B cell (primary cell): Measurements from ENCODE around the gene ADAMTSL2. TPM values are rescaled to one million over a fixed set of nuclear protein-coding genes. Genes with fewer than 3 reads are reported as not detected.

ENCODE experiments used
- ATAC-seq: fragments of 200-7000 bp; cut with Tn5 transposase; one replicate; pipeline ENCODE4 v1.10.0; 2021; ENCODE audit warnings: low read depth, mild to moderate bottlenecking, moderate number of reproducible peaks, moderate library complexity
- CTCF ChIA-PET: fragments of 350-600 bp; sonication (Branson Sonifier 250); formaldehyde crosslinking; loops from one replicate; lab custom pipeline; 2021; ENCODE audit warnings: antibody characterized with exemption, inconsistent platforms; lab: Charles Lee
- POLR2A ChIA-PET: fragments of 350-600 bp; sonication (Branson Sonifier 250); formaldehyde crosslinking; loops from one replicate; lab custom pipeline; 2021; ENCODE audit warnings: antibody characterized with exemption; lab: Charles Lee
- DNase-seq: peaks from one replicate; pipeline ENCODE4 v3.0.0; 2013
- H2AFZ ChIP-seq: 2 replicates; pipeline ENCODE4 v1.6.1; 2012; ENCODE audit warnings: mild to moderate bottlenecking, low read depth, low read length; ENCODE audit not compliant: insufficient read depth, poor library complexity, severe bottlenecking
- H3K27ac ChIP-seq, 2 donors: 1 replicate in 1 of 2; 2 replicates in 1 of 2; pipeline ENCODE4 v1.5.1; 2012 to 2013; ENCODE audit warnings: low read length in 2 of 2, mild to moderate bottlenecking in 2 of 2, moderate library complexity in 1 of 2
- H3K27me3 ChIP-seq, 4 experiments: fragments of 200-600 bp in 1 of 4; sonication (generic) in 1 of 4; replicated peaks in 1 of 4; 1 replicate in 2 of 4; 2 replicates in 2 of 4; pipeline versions ENCODE4 v1.6.1 to v1.7.0; 2013 to 2016; ENCODE audit warnings: low read length in 3 of 4, mild to moderate bottlenecking in 2 of 4, mixed read lengths in 1 of 4, moderate library complexity in 1 of 4; ENCODE audit not compliant: insufficient read depth in 4 of 4, control insufficient read depth in 3 of 4; ENCODE audit errors: control extremely low read depth in 1 of 4
- H3K36me3 ChIP-seq, 2 experiments: replicated peaks in 1 of 2; 1 replicate in 1 of 2; 2 replicates in 1 of 2; pipeline versions ENCODE4 v1.6.1 to v1.7.1; 2013; ENCODE audit warnings: low read length in 1 of 2; ENCODE audit not compliant: insufficient read depth in 2 of 2, control insufficient read depth in 1 of 2; ENCODE audit errors: control extremely low read depth in 1 of 2, extremely low read depth in 1 of 2
- H3K4me1 ChIP-seq, 2 donors: fragments of 200-600 bp in 1 of 2; sonication (generic) in 1 of 2; 1 replicate in 1 of 2; 2 replicates in 1 of 2; pipeline versions ENCODE4 v1.5.1 to v1.6.1; 2013 to 2017; ENCODE audit warnings: low read length in 2 of 2; ENCODE audit not compliant: control insufficient read depth in 2 of 2, insufficient read depth in 2 of 2
- H3K4me2 ChIP-seq: replicated peaks from 2 replicates; pipeline ENCODE3; 2012; ENCODE audit warnings: mild to moderate bottlenecking, low read depth, low read length; ENCODE audit not compliant: poor library complexity, severe bottlenecking
- H3K4me3 ChIP-seq, 5 experiments: fragments of 200-600 bp in 1 of 5; sonication (generic) in 1 of 5; 1 replicate in 3 of 5; 2 replicates in 2 of 5; pipeline versions ENCODE4 v1.5.1 to v1.7.0; 2011 to 2016; ENCODE audit warnings: low read length in 4 of 5, mild to moderate bottlenecking in 4 of 5, low read depth in 2 of 5, control low read depth in 1 of 5, moderate library complexity in 1 of 5; ENCODE audit not compliant: insufficient read depth in 1 of 5; ENCODE audit errors: control extremely low read depth in 1 of 5, extremely low read depth in 1 of 5
- H3K79me2 ChIP-seq: fragments of 200-600 bp; sonication (generic); one replicate; pipeline ENCODE4 v1.6.0; 2016; ENCODE audit warnings: low read length; ENCODE audit not compliant: control insufficient read depth, insufficient read depth
- H3K9ac ChIP-seq: fragments of 200-600 bp; sonication (generic); 2 replicates; pipeline ENCODE4 v1.6.1; 2017; ENCODE audit warnings: mild to moderate bottlenecking, low read length, moderate library complexity
- H3K9me3 ChIP-seq, 3 donors: one replicate each; pipeline versions ENCODE4 v1.6.1 to v1.7.1; 2013; ENCODE audit warnings: low read length in 2 of 3; ENCODE audit not compliant: control insufficient read depth in 2 of 3, insufficient read depth in 1 of 3; ENCODE audit errors: control extremely low read depth in 1 of 3
- H4K20me1 ChIP-seq: 2 replicates; pipeline ENCODE4 v1.6.0; 2012; ENCODE audit warnings: mild to moderate bottlenecking, low read length; ENCODE audit not compliant: insufficient read depth, control insufficient read depth, poor library complexity, severe bottlenecking
- H3K27ac Mint-ChIP-seq: one replicate; pipeline ENCODE4 v1.8.0; 2021; ENCODE audit warnings: mixed read lengths
- H3K27me3 Mint-ChIP-seq: one replicate; pipeline ENCODE4 v1.8.0; 2021; ENCODE audit warnings: mixed read lengths
- H3K4me1 Mint-ChIP-seq: one replicate; pipeline ENCODE4 v1.8.0; 2021; ENCODE audit warnings: mixed read lengths
- H3K4me3 Mint-ChIP-seq: one replicate; pipeline ENCODE4 v1.8.0; 2021; ENCODE audit warnings: mixed read lengths
- H3K9me3 Mint-ChIP-seq: one replicate; pipeline ENCODE4 v1.8.0; 2022; ENCODE audit warnings: mixed read lengths; ENCODE audit not compliant: insufficient read depth
- EZH2 ChIP-seq: IDR thresholded peaks from 2 replicates; pipeline ENCODE4 v1.6.1; 2012; ENCODE audit warnings: borderline replicate concordance, low read depth, mild to moderate bottlenecking, moderate library complexity, low read length; ENCODE audit not compliant: insufficient read depth, poor library complexity, severe bottlenecking
- WGBS: methylation state at CpG from one replicate; pipeline ENCODE4 v1.1.5; 2013; ENCODE audit warnings: missing lambda C conversion rate; ENCODE audit not compliant: insufficient coverage; 5-methylcytosine and 5-hydroxymethylcytosine counted together
- intact Hi-C: fragments of 100-400 bp; cut with micrococcal nuclease; formaldehyde crosslinking; loops from one replicate; pipeline ENCODE4 v1.10.0; 2022
- polyA plus RNA-seq: library from polyadenylated mRNA; depleted of rRNA; stranded (reverse); fragments of >200 nt; gene quantifications from 2 replicates; pipeline ENCODE4 v1.2.3, GENCODE V29; 2012
- total RNA-seq, 2 donors: library from RNA; stranded (reverse); fragments of 120-200 nt in 1 of 2; gene quantifications; 1 replicate in 1 of 2; 2 replicates in 1 of 2; pipeline versions ENCODE4 v1.2.3 to v1.2.4, GENCODE V29; 2013 to 2022
- TF ChIP-seq, protein P1 (sequence below): fragments of 200-600 bp; IDR thresholded peaks from one replicate; pipeline ENCODE4 v1.8.0; 2022; ENCODE audit warnings: antibody characterized with exemption, mild to moderate bottlenecking

The ADAMTSL2 gene
- total and polyA plus RNA-seq, 2 donors (not counting 1 experiment from before 2014, with no cell fraction given): 0.03 TPM; not detected in 1

DNA sequence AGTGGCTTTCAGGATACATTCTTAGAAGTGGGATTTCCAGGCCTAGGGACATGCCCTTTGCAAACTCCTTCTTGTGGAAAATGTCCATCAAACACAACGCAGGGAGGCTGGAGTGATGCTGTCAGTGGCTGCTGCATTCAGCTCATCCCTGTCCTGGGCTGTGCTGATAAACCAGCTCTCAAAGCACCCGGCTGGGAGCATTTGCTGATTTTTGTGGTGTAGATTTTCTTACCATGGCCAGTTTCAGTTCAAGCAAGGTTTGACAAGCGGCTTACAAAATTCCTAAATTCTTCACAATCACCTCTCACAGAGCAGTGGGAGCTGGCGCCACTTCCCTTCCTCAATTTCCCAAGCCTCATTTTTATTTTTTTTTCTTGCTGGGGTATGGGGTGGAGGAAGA is 46.5 kb downstream of the ADAMTSL2 start:
- Histone ChIP-seq H3K4me1 (peaks cover 35 to 45% of the 10 kb centered on the region in 2 donors), H3K4me3 (no peak overlapping the region), H3K9me3 (peaks cover 0 to 9% (median 0%) of the 10 kb centered on the region in 3 donors), H4K20me1 (no peaks in the 10 kb centered on the region), H3K79me2 (no peaks in the 10 kb centered on the region), H2AFZ (no peak overlapping the region), H3K27me3 (peaks cover 0 to 81% (median 26%) of the 10 kb centered on the region in 4 experiments), H3K27ac (no peak overlapping the region), H3K4me2 (no peak overlapping the region), H3K36me3 (no peaks in the 10 kb centered on the region), H3K9ac (no peak overlapping the region)
- TF ChIP-seq EZH2: no peak
- TF ChIP-seq, protein P1, sequence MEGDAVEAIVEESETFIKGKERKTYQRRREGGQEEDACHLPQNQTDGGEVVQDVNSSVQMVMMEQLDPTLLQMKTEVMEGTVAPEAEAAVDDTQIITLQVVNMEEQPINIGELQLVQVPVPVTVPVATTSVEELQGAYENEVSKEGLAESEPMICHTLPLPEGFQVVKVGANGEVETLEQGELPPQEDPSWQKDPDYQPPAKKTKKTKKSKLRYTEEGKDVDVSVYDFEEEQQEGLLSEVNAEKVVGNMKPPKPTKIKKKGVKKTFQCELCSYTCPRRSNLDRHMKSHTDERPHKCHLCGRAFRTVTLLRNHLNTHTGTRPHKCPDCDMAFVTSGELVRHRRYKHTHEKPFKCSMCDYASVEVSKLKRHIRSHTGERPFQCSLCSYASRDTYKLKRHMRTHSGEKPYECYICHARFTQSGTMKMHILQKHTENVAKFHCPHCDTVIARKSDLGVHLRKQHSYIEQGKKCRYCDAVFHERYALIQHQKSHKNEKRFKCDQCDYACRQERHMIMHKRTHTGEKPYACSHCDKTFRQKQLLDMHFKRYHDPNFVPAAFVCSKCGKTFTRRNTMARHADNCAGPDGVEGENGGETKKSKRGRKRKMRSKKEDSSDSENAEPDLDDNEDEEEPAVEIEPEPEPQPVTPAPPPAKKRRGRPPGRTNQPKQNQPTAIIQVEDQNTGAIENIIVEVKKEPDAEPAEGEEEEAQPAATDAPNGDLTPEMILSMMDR: no peak
- Mint-ChIP-seq H3K4me1 (peaks cover 36% of the 10 kb centered on the region), H3K27ac (no peak overlapping the region), H3K4me3 (no peak overlapping the region), H3K27me3 (peaks cover 61% of the 10 kb centered on the region), H3K9me3 (no peaks in the 10 kb centered on the region)
- ATAC-seq (no peak), DNase-seq (no peak)
- ChIA-PET POLR2A (no interaction called here), CTCF (interaction anchor here (1.0 kb wide), 1 partner anchor 162 kb away, joined by 3 read pairs; no protein-coding TSS in a partner anchor)
- WGBS: 100% methylated on average over 1 of the region's 4 CpGs
- intact Hi-C loops: no loop called here

DNA sequence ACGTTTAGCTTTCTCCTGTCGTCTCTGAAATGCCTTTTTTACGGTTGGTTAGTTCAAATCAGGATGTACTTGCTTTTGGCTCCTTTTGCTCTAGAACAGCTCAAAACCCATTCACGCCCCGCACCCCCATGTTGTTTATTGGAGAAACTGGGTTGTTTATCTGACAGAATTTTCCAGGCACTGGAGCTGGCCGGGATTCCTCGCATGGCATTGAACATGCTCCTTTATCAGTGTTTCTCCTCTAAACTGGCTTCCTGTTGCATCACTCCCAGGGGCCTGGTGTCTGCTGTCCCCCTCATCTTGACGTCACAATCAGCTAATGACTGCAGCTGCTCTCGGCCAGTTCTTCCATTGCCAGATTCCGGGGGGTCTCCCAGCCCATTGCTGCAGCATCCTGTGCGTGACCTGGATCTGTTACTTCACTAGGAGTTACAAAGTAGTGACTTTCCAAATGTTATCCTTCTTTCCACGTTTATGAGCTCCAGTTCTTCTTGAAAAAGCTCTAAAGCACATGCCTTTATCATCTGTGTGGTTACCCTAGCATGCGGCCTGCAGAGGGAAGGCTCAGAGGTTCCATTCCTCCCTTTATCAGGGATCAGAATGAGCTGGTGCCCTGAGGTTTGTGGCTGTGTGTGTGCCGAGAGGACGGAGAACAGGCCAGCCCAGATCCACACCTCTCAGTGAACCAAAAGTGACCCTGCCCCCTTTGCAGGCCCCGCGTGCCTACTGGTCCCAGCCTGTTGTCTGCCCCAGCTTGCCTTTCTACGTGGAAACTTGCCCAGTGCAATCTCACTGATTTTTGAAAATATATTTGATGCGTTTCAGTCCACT is 47.2 kb downstream of the ADAMTSL2 start:
- CTCF ChIA-PET: interaction anchor here (1.0 kb wide), 1 partner anchor 161 kb away, joined by 3 read pairs; no protein-coding TSS in a partner anchor
- intact Hi-C loops: no loop called here
- Histone ChIP-seq H3K4me1 (peaks cover 37 to 46% of the 10 kb centered on the region in 2 donors), H3K36me3 (no peaks in the 10 kb centered on the region), H3K27ac (no peak overlapping the region), H3K4me3 (no peak overlapping the region), H3K9ac (no peak overlapping the region), H3K4me2 (no peak overlapping the region), H2AFZ (no peak overlapping the region), H4K20me1 (no peaks in the 10 kb centered on the region), H3K79me2 (no peaks in the 10 kb centered on the region), H3K9me3 (peaks cover 0 to 9% (median 0%) of the 10 kb centered on the region in 3 donors), H3K27me3 (peaks cover 0 to 80% (median 26%) of the 10 kb centered on the region in 4 experiments)
- no peaks in the 10 kb centered on the region for H3K9me3 Mint-ChIP-seq
- H3K4me1 Mint-ChIP-seq: peaks cover 36% of the 10 kb centered on the region
- TF ChIP-seq, protein P1: no peak
- TF ChIP-seq EZH2: no peak
- no peak for DNase-seq
- H3K27ac Mint-ChIP-seq: no peak overlapping the region
- peaks cover 57% of the 10 kb centered on the region for H3K27me3 Mint-ChIP-seq
- no peak for ATAC-seq
- POLR2A ChIA-PET: no interaction called here
- no peak overlapping the region for H3K4me3 Mint-ChIP-seq
- 81% methylated on average over 9 of the region's 19 CpGs for WGBS
